Stimulated activated naive CD4-positive, alpha-beta T cell treated with Interleukin-2 at 50 U/mL for 16 hours (primary cell): ENCODE data around the gene GRK5.

Source experiments
- DNase-seq: peaks from one replicate; lab custom pipeline; 2025; lab: John Stamatoyannopoulos, UW

GRK5 gene

DNA sequence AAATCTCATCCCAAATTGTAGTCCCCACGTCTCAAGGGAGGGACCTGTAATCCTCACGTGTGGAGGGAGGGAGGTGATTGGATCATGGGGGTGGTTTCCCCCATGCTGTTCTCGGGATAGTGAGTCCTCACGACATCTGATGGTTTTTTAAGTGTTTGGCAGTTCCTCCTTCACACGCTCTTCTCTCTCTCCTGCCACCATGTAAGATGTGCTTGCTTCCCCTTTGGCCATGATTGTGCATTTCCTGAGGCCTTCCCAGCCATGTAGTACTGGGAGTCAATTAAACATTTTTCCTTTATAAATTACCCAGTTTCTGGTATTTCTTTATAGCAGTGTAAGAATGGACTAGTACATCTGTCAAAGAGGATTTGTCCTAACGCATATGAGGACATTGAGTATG, 275.6 kb downstream of the GRK5 start:
- no peak for DNase-seq

DNA sequence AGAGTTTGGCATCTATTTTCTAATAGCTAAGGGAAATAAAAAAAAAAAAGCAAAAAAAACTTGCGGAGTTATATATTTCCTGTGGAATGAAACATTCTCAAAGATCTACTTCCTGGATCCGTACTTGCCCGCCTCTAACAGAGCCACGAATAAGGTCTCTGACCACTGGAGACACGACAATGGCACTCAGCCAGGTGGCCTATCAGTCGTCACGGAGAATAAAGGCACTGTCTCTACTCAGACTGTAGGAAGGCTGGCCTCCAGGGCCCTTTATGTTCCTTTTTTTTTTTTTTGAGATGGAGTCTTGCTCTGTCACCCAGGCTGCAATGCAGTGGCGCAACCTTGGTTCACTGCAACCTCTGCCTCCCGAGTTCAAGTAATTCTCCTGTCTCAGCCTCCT, 276.5 kb downstream of the GRK5 start:
- no peak for DNase-seq

DNA sequence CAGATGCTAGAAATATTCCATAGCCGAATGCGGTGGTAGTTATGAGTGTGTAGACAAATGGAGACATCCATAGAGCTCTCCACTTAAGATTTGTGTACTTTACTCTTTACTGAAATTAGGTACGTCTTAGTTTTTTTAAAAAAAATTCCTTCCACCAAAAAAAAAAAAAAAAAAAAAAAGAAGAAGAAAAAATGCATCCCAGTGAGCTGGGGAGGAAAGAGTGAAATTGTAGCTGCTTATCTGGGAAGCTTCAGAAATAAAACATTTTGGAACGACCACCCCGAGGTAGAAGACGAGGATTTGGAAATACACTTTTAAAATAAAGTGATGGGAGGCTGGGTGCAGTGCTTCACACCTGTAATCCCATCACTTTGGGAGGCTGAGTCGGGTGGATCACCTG, 281.3 kb downstream of the GRK5 start:
- DNase-seq = no peak

DNA sequence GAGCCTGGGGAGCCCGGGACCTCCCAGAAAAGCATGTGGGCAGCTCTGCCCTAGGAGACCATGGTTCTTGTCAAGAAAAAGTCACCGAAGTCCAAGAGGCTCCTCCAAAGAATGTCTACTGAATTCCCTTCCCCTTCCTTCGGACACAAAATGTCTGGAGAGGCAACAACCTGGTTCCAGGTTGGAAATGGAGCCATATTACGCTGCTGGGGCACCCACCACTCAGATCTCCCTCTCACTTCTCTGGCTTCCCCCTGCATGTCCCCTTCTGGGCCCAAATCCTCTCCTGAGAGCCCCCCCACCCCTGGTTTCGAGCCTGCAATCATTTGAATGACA, 282.6 kb downstream of the GRK5 start:
- DNase-seq = no peak

DNA sequence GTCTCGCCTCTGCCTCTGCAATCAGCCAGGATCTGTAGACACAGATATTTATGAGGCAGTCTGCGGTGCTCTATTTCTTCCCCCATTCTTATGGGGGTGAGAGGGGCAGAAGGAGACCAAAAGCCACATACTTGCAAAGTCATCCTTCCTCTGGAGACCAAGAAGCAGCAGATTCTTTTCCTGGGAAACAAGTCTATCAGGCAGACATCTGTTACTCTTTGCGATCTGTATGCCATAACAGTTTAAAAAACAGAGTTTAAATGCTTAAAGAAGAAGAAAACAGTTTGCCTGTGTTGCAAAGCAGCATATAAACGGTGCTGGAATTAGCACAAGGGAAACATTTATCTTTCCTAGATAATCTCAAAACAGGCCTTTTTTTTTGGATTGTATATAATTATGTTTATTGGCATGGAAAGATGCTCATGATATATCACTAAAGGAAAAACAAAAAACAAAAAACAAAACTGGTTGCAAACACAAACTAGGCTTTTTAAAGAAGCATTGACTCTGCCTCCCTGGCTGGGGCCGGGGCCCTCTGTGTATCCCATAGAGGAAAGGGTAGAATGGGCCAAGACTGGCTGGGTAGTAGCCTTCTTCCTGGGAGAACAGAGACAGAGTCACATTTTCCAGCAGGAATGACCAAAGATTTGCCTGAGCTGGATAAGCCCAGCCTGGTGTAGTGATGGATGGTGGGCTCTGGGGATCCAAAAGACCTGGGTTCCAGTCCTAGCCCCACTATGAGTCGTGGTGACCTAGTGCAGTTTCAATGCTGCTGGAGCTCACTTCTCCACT, 284.8 kb downstream of the GRK5 start:
- DNase-seq = no peak

DNA sequence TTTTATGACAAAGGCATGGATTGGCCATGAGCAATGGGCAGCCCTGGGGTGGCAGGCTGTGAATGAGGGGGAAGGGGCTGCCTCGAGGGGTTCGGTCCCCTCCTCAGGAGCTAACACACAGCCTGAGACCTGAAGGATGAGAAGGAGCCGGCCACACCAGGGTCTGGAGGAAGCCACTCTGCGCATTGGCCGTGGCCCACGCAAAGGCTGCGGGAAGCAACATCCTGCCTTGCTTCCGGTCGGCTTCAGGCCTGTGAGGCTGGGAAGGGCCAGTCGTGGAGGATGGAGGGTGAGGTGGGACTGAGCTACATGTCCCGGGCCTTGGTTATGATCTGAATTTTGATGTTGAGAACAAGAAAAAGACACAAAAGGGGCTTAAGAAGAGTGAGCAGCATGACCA, 285.8 kb downstream of the GRK5 start:
- no peak for DNase-seq

DNA sequence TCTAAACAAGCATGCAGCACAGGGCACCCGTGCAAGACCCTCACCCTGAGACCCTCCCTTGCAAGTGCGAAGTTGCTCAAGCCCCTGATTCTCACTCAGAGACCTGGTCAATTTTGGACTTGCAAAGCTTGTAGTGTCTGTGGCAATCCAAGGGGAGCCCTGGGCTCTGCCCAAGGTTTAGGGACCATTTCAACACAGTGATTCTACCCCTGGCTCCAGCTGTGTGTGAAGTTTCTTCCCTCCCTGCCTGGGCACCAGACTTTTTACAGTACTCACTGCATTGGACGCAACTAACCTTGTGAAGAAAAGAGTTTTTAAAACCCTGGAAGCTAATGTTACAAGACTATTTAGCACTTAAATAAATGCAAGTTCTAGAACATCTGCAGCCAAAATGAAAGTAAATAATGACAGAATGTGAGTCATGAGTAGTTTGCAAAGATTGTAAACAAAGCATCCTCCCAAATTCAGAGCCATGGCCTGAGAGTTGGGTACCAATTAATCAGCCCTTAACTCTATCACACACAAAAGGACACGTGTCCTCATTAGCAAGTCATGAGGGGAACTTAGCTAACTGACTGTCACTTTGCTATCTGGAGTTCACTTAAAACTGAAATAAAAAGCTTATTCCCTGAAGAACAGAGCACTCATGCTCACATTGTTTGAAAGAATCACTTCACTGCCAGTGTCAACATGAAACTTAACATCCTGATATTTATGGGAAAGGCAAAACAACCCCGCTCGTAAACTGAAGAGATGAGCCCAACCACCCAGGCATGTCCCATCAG, 287.1 kb downstream of the GRK5 start:
- DNase-seq = no peak

DNA sequence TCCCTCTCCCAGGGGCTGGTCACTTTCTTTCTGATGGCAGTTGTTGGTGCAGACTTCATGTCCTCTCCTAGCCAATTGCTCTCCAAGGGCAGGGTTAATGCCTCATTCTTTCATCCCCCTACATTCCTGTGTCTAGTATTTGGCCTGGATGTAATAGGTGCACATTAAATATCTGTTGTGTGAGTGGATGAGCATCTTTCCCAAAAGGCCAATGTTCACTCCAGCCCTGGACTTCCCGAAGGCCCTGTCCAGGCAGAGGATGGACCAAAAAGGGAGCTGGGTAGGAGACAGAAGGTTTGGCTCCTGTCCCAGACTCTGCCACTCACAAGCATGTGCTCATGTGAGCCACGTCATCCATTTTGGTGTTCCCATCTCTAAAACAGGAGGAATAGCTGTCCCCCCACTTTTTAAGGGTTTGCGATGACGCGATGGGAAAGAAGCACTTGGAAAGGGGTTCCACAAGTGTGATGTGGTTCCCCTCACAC, 287.7 kb downstream of the GRK5 start:
- DNase-seq = no peak

DNA sequence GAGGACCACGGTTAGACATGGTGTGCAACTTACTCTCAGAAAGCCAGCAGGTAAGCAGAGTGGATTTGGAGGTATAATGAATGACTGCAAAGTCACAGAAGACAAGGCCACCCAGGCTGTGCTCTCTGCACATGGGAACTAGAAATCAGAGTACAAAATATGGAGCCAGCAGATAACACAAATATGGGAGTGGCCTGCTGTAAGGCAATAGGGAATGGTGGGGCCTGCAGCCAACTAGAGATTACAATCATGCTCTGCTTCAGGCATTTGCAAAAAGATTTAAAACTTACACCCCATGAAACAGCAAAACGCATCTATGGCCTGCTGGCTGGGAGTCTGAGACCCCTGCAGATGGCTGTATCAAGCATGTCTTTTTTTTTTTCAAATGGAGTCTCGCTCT, 288.2 kb downstream of the GRK5 start:
- no peak for DNase-seq

DNA sequence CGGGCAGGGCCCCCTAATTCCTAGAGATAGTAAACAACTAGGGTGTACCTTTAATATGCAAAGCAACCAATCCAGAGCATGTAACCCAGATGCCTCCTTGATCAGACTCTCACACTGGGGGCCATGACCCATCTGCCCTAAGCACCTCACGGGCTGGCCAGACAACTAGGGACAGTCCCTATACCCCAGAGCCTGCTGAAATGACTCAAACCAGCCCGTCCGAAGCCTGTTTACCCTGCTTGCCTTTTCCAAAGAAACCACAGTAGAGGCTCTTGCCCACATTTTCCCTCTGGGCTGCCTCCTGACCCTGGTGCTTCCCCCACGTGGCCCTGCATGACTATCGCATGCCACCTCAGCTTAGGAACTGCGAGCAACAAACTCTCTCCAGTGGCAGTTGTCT, 288.9 kb downstream of the GRK5 start:
- DNase-seq = peak; percentile 24

DNA sequence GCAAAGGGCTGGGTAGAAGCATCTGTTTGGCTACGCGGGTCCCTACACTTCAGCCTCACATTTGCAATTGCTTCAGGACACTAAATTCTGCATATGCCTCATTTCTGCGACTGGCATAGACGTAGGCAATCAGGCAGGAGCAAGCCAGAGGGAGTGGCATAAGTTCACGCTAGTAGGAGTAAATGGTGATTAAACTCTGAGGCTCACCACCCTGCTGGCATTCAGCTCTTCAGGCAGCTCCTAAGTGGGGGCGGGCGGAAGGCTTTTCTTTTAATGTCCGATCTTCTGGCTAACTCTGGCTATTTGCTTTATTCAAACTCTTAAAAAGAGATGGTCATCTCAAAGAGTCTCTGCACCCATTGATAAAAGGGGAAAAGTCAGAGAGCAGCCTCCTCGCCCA, 289.9 kb downstream of the GRK5 start:
- no peak for DNase-seq

DNA sequence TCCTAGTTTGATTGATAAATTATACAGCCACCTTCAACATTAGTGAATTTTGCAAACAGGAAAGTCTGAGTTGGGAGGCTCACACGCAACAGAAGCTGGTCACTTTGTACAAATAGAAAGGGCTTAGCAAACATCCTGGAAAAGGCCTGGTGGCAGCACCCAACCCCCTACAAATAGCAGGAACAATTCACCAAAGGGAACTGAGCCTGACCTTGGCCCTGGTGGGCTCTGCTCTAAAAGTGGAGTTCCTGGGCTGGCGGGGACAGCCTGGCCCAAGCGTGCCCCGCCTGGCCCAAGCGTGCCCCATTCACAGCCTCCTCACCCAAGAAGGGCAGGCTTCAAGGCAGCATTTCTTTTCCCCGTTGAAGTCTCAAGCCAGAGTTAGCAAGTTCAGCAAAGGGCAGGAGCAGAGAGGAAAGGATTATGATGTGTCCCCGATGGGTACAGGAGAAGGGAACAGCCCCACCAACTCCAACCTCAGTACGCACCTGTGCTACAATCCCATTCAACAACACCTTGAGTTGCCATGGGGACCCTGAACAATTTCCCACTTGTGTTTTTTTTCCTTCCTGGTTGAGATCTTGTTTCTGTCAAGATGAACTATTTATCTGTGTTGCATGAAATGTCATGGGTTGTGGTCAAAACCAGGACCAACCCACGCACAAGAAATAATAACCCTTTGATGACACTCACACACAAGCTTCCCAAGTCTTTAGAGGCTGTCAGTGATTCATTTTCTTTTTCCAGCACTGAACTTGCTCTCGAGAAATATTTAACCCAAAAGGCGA, 291.7 kb downstream of the GRK5 start:
- DNase-seq = no peak

DNA sequence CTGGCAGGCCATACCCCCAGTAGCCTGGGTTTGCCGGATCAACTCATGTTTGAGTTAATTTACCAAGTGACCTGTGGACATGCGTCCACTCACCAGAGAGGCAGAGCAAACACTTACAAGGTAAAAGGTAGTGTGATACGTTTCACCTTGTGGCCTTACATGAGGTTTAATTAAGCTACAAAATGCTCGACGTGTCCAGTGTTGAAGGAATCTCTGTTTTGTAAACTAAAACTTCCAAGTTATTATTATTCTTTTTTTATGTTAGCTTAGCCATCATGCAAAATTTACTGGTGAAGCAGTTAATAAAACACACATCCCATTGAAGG, 292.3 kb downstream of the GRK5 start:
- no peak for DNase-seq

DNA sequence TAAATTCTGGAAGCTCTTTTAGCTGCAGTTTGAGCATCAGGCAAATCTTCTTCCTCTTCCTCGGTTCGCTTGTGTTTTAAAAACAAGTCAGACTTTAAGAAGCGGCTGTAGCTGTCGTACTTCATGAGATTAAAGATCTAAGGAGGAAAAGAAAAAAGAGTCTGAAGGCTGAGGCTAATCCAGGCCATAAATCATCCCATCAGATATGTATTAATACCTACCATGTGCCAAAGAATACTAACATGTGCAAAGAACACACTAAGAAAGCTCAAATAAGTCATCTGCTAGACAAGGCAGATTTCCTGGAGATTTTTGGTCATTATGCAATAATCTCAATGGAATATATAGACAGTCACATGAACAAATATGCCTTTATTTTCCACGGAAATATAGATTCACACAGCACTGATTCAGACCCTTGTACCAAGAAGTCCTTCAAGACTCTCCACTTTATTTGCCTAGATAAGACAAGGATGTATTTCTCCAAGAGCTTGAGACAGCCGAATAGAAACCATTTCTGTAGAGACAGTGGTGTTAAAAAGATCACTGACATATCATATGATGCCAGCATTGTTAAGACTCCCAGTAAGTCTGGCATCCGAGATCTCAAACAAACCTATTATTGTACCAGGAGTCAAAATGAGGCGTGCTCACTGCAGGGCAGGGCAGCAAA, 292.9 kb downstream of the GRK5 start:
- DNase-seq = no peak

DNA sequence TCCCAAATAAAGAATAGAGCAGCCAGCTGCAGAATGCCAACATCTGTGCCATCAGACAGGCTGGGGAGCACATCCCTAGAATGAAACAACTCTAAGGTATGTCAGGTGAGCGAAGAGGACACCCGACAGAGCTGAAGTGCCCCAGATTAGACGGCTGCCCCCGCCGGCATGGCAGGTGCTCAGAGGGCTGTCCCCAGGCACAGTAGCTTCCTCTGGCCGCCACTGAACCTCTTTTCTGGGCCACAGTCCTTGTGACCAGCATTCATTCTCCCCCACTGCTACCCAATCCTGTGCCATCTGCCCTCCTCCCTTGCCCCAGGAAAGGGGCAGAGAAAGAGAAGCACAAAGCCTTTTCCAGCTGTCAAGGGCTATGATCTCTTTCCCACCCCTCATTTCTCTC, 293.4 kb downstream of the GRK5 start:
- DNase-seq = no peak

DNA sequence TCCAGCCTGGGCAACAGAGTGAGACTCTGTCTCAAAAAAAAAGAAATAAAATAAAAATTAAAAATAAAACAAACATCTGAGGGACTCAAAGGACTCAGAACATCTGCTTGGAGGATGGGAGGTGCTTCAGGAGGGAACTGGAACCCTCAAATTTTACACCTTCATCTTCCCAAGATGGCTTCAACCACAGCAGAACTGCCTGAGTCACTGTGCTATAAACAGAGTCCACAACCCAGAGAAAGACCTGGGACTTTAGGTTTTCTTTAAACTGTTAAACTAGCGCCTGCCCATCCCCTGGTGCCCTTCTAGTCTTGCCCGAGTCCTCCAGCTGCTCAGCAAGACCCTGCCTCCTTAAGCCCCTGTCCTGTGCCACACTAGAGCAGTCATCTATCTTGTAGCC, 294.3 kb downstream of the GRK5 start:
- DNase-seq = no peak

DNA sequence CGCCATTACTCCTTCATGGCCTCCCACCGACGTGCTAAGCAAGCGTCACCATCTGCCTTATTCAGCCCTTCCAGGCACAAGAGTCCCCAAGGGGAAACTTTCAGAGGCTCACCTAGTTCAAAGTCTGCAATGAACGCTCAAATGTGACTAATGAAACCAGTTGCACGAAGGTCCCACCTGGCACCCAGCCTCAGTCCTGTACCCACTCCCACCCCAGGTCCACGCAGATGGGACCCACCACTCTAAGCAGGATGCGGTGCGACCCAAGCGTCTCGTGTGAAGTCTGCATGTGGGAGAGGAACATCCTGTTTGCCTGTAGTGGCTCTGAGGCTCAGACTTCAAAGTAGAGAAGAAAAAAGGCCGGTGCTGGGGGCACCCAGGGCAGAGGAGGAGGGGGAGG, 294.8 kb downstream of the GRK5 start:
- DNase-seq = peak; percentile 78

DNA sequence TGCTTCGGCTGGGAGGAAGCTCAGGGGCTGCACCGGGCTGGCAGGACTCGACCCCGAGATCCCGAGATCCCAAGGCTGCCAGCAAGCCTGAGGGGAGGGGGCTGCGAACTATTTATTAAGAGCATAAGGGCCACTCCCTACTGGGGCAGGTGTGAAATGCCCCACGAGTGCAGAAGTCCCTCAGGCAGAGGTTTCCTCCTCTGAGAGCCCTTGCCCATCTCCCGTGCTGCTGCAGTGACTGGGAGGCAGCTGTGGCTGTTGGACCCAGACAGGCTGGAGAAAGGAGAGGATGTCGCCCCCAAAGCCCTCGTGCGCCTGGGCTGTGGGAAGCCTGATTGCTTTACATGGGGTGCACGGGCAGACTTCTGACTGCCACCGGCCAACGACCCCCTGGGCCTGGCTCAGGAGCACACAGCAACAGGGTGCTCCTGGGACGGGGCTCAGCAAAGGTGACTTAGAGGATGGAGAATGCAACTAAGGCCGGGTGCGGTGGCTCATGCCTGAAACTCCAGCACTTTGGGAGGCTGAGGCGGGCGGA, 295.3 kb downstream of the GRK5 start:
- no peak for DNase-seq

DNA sequence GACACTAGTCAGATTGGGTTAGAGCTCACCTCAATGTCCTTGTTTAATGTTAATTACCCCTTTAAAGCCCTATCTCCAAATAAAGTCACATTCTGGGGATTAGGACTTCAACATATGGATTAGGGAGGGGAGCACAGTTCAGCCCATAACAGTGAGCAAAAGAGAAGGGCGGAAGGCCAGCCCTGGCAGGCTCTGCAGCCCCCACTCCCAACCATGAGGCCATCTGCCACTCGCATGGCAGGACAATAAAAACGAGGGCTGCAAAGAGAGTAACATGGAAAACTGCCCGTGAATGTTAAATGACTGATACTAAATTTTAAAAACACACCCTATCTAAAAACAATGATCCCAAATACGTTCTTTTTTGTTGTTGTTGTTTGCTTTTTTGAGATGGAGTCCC, 296.4 kb downstream of the GRK5 start:
- no peak for DNase-seq

DNA sequence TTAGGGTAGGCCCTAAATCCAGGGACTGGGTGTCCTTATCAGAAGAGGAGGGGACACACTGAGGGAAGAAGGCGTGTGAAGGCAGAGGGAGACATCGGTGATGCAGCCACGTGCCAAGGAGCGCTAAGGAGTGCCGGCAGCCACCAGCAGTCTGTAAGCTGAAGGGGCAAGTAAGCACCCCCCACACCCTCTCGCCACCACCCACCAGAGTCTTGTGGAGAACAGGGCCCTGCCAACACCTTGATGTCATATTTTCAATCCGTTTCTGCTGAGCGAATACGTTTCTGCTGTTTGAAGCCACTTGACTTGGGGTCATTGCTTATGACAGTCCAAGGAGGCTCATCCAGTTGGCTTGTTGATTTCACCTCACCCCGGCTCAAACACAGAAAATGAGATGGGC, 297.3 kb downstream of the GRK5 start:
- DNase-seq = no peak

DNA sequence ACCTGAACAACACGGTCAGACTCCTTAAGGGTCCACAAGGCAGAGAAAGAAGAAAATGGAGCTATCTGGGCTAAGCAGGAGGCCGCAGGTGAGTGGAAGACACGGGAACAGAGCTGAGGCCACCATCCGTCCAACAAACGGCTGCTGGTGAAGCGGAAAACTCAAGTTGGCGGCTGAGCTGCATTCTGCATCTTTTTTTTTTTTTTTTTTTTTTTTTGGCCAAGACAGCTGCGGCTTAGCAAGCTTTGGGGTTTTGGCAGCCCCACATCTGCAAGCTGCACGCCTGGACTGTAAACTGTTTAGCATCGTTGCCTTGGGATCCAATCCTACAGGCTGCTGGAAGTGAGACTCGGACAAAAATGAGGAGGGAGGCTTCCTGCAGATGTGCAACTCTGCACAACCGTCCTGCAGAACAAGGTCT, 297.8 kb downstream of the GRK5 start:
- no peak for DNase-seq
